Right kidney (tissue), 1 donor: ENCODE results near the gene RBPJL.

Experiments used
- DNase-seq: peaks from one replicate; pipeline ENCODE4 v3.0.0-alpha.2; 2016

The RBPJL gene

GRCh38 chr20:45362804-45363610 is 56.4 kb downstream of the RBPJL start, which contains the start of gene SYS1:
Gene SYS1, plus strand, starts transcription at chr20:45363156. Its CDS starts 376 bp downstream, at chr20:45363532.
- DNase-seq: peak; percentile 100

- DNase-seq: no peak
Measured at GRCh38 chr20:45363611-45364492, 57.2 kb downstream of the RBPJL start.

- DNase-seq: no peak
Measured at GRCh38 chr20:45365444-45365970, 58.9 kb downstream of the RBPJL start.

DNA sequence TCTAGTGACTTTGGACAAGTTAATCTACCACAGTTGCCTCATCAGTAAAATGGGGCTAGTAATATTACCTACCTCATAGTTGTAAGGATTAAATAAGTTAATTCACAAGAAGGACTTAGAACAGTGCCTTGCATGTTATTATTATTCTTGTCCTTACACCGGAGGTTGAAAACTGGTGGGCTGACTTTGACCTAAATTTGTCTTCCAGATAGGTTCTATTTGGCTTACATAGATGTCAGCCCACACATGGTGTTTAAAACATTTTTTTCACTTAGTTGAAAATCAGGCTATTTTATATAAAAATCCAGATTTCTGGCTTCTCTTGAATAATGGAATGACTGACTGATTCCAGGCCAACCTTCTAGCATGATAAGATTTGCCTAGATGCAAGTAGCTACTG is 59.6 kb downstream of the RBPJL start:
- no peak for DNase-seq

DNA sequence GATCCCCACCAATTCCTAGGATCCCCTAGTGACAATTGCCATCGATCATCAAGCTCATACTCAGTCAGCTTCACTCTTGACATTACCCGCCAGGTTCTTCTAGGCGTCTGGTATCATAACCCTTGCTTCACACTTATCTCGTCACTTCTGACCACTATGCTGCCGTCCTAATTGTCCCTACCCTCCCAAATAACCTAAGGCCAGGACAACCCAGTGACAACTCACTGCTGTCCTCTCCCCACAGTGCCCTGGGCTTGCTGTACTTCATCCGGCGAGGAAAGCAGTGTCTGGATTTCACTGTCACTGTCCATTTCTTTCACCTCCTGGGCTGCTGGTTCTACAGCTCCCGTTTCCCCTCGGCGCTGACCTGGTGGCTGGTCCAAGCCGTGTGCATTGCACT is 60.0 kb downstream of the RBPJL start:
- no peak for DNase-seq

DNA sequence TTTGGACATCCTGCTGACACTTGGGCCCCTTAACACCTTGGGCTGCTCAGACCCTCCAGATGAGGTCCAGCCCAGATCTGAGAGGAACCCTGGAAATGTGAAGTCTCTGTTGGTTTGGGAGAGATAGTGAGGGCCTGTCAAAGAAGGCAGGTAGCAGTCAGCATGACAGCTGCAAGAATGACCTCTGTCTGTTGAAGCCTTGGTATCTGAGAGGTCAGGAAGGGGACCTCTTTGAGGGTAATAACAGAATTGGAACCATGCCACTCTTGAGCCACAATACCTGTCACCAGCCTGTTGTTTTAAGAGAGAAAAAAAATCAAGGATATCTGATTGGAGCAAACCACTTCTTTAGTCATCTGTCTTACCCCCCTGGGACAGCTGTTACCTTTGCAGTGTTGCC is 60.5 kb downstream of the RBPJL start:
- DNase-seq: no peak
